ENCODE measurements around the gene MANSC4. TPM values are rescaled to one million over a fixed set of nuclear protein-coding genes. Genes with fewer than 3 reads are reported as not detected.

The MANSC4 gene
- polyA plus RNA-seq (ENCODE audit: insufficient read length) = 0.32 TPM

DNA sequence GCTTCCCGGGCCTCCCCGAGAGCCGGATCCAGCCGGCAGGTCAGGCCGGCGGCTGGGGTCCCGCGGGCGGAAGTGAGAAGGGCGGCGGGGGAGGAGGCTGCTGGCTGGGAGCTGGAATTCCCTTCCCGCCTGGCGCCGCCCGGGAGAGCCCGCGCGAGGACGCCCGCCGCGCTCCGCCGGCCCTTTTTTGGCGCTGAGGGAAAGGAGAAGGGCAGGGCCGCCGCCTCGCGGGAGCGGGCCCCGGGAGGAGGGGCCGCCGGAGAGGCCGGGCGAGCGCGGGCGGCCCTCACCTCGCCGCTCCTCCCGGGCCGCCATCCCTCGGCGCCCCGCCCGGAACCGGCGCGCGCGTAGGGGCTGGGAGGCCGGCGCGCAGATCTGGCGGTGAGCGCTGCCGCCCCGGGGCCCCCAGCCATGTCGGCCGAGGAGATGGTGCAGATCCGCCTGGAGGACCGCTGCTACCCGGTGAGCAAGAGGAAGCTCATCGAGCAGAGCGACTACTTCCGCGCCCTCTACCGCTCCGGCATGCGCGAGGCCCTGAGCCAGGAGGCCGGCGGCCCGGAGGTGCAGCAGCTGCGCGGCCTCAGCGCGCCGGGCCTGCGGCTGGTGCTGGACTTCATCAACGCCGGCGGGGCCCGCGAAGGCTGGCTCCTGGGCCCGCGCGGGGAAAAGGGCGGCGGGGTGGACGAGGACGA lies at the start of gene MANSC4, which contains the start of gene KLHL42:
Gene MANSC4 (minus strand): TSS at position 317 of the 692 bp plus-strand sequence. CDS start 8,960 bp downstream, outside the sequence.
Gene KLHL42 (plus strand): TSS at position 314 of the 692 bp plus-strand sequence. CDS start 98 bp downstream, at position 412.
- DNase-seq (ENCODE audit: low read depth) = no peak

DNA sequence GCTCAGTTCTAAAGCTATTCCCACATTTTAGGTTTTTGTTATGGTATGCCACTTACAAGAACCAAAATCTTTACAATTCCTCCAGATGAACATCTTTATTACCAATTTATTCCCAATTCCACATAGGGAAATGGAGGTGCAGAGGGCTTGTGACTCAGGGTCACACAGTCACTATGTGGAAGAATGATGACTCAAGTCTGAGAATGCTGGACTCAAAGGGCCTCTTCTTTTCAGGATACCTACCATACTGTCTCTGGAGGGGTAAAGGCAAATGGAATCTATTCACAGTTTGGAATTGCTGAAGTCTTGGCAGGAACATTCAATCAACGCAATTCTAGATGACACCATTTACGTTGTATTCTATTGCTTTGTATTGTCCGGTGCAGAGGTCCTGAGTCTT lies 48.2 kb upstream of the MANSC4 start:
- no peak for DNase-seq (ENCODE audit: low read depth)

DNA sequence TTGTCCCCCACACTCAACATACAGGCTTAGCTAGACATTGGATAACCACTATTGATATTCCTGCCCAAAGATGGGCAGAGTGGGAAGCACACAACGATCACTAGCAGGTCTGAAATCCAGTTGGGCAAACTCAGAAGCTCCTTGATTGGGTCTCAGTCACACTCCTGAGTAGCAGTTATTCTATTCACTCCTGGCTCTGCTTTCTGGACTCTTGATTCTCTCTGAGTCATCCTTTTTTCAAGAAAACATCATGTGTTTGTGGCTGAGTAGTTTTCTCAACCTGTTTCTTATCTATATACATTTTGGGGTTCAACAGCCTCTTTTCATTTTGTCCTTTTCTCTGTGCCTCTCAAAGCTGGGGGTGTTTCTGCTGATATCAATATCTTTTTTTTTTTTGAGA lies 46.0 kb upstream of the MANSC4 start:
- DNase-seq (ENCODE audit: low read depth) = no peak

DNA sequence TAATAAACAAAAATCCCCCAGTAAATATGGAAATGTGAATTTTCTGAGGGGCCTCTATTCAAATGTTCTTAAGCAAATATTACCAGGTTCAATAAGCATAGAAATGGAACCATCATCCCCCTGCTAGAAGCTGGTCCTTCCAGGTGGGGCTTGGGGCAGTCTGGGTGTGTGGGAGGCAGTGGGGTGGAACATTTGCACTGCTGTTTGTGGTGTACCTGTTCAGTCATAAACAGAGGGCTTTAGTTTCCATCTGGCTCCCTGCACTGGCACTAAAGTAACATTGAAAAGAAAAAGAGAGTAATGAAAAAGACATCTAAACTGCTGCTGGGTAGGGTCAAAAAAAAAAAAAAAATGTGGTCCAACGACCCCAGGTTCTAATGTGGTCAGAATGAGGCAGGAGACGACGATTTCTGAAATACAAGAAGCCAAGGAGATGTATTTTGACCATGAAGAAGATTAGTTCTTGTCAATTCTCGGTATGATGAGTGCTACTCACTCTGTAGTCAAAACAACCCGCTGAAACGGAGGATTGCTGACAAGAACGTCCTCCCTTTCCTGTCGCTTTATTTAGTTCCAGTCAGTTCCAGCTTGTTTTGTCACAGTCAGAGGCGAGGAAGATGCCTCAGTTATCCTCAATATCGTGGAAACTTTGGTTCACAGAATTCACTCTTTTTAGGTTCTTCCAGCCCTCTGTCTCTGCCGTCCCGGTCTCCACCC lies 44.2 kb upstream of the MANSC4 start:
- DNase-seq (ENCODE audit: low read depth) = no peak

DNA sequence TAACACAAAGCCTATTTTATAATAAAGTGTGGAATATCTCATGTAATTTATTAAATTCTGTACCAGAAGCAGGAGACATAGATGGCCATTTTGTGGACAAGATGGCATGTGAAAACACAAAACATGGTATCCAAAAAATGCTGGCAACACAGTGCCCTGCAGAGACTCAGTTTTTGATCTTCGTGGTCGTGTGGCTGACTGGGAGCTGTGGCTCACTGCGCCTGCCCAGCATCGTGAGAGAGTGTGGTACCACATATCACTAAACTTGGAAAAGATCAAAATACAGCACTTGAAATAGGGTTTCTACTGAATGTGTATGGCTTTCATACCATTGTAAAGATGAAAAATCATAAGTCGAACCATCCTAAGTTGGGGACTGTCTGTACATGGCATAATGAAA lies 43.0 kb upstream of the MANSC4 start:
- no peak for DNase-seq (ENCODE audit: low read depth)

DNA sequence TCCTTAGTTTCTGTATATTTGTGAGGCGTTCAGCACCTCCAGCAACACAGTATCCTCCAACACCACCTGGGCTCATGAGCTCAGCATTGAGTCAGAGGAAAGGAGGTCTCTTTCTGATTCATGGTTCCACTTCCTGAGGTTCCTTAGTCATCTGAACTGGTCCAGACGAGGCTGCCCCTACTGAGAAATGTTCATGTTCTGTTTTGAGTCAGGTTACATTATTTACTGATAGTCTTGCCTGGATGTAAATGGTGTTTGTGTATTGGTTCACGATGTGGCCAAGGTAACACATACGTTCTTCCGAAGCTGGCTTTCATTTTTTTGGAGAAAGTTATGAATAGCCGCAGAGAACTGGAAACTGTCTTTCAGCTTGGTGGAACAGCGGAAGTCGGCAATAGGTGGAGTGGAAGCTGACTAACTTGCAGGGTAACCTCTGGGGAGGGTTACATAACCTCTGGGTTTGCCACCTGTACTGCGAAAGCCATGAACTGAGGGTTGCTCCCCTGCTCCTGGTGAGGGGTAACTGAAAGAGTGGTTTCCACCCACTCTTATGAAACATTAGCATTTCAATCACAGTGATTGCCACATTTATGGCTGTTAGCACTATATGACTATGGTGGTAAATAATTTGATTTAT lies 42.2 kb upstream of the MANSC4 start:
- DNase-seq (ENCODE audit: low read depth) = no peak

DNA sequence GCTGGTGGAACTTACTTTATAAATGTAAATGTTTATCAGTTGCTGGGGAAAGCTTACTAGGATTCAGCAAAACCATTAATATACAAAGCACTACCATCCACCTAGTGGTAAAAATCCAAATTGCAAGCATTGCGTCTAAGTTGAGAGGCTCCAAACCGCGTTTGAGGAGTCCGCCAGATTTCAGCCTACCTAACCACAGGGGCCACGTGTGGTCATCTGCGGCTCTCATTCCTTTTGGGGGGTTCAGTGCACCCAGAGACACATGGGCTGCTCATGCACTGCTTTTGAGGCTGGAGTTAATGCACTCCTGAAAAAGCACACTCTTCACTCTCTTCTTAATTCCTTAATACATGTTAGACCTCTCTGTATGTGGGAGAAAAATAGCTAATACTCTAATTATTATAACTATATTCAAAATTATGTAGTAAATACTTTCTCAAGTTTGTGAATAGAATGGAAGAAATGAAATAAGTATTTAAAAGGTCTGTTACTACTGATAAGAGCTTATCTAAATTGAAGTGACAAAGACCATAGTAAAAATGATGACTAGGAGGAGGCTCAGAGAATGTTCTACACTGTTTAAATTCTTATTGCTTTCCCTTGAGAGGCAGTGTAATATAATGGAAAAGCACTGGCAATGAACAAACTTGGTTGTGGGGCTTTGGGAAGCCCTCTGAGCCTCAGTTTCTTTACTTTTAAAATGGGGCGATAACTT lies 41.4 kb upstream of the MANSC4 start:
- peak; percentile 62 for DNase-seq (ENCODE audit: low read depth)

DNA sequence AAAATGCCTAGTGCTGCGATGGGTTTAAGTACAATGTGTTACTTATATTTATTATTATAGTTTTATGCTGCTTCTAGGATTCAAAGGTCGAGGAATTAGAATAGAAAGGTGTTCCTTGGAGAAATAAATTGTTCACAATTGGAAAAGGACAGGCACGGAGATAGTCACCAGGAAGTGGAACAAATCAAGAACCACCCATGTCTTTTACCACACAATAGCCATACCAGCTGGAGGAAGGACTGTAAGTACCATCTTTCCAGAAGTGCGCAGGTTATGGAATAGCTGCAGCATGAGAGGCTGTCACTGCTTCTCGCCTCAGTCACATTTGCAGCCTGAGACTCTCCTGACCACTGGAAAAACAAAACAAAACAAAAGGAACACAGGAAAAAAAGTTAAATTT lies 40.5 kb upstream of the MANSC4 start:
- no peak for DNase-seq (ENCODE audit: low read depth)

DNA sequence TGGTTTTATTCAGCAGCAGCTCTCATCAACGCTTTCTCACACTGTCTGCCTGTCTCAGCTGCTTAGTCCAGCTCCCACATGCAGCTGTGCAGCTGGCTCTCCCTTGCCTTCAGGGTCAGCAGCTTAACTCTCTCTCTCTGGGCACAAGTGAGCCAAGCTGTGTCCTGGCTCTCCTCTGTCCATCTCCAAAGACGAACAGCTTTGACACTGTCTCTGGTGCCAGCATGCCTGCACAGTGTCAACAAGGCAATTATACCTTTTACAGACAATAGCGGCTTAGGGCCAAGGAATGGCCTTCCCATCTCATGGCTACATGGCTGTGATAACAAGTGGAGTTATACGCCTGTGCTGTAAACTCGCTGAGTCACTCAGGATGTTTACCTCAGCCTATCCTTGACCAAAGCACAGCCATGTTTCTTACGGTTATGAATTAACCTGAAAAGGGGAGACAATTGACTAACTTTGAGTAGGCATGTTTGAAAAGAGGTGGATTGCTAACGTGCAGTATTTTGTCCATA lies 38.4 kb upstream of the MANSC4 start:
- DNase-seq (ENCODE audit: low read depth) = no peak

DNA sequence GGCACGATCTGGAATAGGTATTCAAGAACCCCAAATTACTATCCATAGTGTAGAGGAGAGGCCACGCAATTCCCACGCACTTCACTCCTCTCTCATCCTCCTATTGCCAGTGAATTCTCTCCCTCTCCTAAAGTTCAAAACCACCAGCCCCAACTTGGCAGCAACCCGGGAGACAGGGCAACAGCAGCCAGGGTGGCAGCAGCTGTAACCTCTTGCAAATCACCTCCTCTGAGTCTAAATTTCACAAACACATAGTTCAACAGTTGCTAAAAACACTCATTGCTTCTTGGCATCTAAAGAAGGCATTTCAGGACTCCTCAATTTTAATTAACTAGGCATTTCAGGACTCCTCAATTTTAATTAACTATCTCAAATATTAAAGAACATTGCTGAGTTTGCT lies 37.7 kb upstream of the MANSC4 start:
- no peak for DNase-seq (ENCODE audit: low read depth)

DNA sequence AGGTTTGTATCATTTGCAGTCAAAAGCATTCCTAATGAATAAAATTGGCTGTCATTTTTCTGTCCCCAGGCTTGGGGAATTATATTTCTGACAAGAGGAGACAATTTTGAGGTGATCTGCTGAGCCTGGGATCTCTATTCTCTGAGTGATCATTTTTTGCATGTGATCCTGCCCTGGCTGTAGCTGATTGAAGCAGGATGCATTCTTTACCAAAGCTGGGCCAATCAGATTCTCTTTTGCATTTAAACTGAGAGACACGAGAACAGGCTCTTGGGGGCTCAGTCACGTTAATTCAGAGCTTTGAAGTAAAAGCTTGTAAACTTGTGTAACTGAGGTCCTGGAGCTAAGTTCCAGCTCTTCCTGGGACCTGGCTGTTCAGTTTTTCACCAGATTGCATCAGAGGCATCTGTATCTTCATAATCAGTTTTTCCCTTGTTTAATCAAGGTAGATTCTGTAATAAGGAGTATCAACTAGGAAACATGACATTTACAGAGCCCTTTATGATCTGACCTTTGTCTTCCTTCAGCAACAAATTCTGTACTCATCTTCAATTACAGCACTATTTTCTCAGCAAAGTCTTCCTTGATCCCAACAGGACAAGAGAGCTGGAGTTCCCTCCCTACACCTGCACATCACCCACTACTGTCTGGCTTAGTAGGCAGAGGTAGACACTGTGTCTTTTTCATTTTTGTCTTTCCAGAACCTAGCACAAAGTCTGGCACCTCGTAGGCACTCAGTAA lies 35.0 kb upstream of the MANSC4 start:
- no peak for DNase-seq (ENCODE audit: low read depth)

DNA sequence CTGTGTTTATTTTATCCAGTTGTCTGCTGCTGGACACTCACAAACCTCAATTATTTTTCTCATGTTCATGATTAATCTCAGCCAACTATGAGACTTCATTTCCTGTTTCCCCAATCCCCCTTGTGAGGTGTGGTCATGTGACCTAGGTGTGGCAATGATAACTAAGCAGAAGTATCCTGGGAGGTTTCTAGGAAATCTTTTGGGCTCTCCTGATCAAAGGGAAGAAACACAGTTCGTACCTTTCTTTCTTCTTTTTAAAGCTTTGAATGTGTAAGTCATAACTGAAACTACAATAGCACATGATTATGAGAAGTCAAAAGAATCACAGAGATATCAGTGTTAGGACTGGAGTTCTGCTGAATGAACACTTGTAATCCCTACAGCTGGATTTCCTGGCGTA lies 34.4 kb upstream of the MANSC4 start:
- DNase-seq (ENCODE audit: low read depth) = no peak

DNA sequence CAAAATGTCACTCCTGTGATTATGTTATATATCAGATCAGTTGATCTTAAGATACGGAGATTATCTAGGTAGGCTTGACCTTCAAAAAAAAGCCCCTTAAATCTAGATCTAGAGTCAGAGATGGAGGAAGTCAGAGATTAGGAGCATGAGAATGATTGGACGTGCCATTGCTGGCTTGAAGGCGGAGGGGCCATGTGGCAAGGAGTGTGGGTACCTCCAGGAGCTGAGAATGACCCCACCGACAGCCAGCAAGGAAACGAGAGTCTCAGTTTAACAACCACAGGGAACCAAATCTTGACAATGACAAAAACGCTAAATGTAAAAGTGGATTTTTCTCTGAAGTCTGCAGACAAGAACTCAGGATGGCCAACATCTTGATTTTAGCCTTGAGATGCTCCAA lies 32.5 kb upstream of the MANSC4 start:
- DNase-seq (ENCODE audit: low read depth) = no peak

DNA sequence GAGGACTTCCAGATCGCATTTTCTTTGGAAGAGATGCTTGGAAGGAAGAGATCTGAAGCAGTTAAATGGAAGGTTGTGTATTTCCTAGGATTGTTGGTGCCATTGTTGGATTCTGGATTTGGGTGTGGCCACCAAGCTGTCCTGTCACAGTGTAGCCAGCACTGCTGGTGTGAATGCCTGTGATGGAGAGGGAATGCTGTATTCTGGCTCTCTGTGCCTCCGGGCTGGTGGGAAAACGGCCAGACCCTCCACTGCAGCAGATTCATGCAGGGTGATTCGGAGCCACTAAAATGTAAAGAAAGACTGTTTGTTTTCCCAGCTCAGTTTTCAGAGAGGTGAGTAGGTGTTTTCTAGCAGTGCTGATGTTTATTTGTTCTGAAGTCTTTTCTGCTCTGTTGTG lies 30.7 kb upstream of the MANSC4 start:
- DNase-seq (ENCODE audit: low read depth) = no peak

DNA sequence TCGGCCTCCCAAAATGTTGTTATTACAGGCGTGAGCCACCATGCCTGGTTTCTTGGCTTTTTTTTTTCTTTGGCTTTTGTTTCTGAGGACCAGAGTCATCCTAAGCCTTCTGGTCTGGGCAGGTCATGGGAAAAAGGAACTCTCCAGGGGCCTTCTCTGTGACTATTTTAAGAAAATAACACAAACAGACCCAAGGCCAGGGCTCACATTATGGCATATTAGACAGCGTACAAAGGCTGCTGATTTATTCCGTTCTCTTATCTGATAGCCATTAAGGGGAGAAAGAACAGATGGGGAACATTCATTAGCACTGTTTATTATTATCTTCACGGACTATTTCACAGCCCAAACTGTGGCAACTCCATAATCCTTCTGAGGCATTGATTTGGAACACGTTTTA lies 28.8 kb upstream of the MANSC4 start:
- DNase-seq (ENCODE audit: low read depth) = no peak

DNA sequence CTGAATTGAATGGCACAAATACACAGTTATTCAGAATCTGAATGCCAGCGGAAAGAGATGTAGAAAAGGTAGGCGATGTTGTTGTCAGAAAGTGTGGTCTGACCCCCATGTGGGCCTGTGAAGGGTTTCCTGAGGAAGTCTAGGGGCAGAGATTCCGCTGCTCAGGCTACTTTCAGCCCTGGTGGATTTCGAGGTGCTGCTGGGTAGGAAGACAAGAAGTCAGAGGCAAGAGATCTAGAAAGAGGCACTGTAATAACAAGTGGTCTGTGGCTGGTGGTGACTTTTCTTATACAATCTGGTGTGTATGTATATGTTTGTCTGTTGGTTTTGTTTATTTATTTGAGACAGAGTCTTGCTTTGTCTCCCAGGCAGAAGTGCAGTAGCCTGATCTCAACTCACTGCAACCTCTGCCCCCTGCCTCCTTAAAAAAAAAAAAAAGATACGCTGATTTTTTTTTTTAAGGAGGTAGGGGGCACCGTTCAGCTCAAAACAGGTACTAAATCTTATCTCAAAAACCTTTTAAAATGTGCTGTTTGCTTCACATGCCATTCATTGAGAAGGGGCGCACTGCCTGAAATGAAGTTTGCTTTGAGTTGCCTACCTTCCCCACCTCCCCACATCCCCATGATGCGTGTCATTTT lies 27.1 kb upstream of the MANSC4 start:
- DNase-seq (ENCODE audit: low read depth) = no peak

DNA sequence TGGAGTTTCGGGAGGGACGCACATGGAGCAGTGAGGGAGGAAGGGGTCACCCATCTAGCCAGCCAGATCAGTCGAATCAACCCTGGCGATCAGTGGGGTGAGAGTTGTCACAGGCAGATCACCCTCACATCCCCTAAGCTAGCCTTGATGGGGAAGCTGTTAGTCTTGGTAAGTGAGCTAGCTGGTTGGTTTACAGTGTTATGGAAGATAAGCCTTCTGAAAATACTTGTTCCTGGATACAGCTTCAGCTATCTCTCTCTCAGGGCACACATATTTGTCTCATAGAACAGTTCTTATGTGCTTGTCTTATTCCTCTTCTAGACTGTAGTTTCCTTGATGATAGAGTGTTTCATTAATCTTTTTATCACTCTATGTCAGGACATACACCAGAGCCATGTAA lies 26.2 kb upstream of the MANSC4 start:
- DNase-seq (ENCODE audit: low read depth) = no peak

DNA sequence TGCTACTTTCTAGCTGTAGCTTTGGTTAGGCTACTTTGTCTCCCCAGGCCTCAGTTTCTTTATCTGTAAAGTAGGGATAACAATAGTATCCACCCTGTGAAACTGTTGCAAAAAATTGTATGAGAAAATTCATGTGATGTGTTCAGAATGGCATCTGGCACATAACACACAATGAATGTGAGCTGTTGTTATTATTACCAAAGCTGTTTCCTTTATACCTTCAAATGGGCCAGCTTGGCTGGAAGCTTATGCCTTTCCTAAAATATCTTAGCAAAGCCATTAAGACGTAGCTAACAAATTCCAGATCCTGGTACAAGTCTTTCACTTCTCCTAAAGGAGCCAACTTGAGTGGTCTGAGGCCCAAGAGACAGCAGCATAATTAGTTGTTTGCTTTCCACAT lies 25.2 kb upstream of the MANSC4 start:
- no peak for DNase-seq (ENCODE audit: low read depth)

DNA sequence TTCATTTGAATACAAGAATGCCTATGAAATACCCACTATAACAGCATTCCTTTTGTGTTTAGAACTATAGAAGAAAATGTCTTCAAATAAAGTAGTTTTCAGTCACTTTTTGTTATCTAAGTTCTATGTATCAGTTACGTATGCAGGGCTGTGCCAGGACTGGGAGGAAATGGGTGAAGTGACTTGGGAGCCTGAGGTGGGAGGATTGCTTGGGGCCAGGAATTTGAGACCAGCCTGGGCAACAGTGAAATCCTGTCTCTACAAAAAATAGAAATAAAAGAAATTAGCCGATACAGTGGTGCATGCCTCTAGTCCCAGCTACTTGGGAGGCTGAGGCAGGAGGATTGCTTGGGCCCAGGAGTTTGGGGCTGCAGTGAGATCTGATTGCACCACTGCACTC lies 22.9 kb upstream of the MANSC4 start:
- DNase-seq (ENCODE audit: low read depth) = no peak

DNA sequence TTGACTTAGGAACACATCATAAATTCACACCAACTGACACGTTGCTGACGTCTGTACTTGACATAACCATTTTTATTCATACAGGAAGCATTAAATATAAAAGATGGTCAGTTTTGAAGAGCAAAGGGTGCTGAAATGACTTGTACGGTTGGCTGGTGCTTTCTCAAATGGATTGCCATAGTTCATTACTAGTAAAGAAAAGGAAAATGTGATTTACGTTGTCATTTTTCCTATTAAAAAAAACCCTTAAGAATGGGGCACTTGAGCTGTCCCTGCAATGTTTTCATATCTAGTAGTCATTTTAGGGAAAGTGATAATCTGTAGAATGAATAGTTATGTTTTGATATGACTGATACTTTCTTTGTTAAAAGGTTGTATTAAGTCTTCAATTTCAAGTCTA lies 22.5 kb upstream of the MANSC4 start:
- DNase-seq (ENCODE audit: low read depth) = no peak

DNA sequence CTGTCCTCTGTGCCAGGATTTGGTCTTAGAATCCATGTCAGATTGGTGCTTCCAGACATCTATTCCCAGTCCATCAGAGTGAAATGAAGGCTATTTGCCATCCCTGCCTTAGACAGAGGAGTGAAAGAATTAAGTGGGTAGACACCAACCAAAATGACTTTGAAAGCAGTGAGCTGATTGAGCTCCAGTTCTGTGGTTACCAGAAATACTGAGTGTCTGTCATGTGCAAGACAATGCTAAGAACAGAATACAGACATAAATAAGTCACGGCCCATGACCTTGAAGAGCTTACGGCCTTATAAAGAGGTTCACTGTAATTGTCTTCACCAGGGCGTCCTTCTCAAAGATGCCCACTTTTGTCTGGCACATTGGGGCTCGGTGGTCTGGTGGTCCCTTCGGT lies 21.6 kb upstream of the MANSC4 start:
- DNase-seq (ENCODE audit: low read depth) = no peak

Measured in forelimb muscle (tissue), 1 donor.